Measurements from ENCODE around the gene DCAF12.

The DCAF12 gene

DNA sequence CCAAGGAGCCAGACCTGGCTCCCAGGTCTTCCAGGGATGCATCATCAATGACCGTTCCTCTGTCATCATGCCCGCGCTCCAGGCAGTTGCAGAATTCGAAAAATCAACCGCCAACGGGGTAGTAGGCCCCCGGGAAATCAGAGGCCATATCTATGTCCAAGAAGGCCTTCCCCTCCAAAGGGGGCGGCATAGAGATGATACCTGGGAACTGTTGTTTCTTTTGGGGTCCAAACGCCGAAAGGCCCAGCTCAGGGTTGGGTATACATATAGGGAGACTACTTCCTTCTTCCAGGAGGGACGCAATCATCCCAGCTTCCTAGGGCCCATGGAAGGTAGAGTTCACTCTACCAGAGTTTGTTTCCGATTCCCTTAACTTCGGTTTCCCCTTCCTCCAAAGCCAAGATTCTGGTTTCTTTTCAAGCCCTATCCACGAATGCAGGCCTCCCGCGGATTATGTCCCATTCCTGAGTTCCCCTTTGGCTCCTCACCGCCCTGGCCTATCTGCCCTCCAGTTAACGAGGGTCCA lies 754 bp downstream of the DCAF12 start:
- DNase-seq (ENCODE audit: low spot score) = peak; percentile 55

DNA sequence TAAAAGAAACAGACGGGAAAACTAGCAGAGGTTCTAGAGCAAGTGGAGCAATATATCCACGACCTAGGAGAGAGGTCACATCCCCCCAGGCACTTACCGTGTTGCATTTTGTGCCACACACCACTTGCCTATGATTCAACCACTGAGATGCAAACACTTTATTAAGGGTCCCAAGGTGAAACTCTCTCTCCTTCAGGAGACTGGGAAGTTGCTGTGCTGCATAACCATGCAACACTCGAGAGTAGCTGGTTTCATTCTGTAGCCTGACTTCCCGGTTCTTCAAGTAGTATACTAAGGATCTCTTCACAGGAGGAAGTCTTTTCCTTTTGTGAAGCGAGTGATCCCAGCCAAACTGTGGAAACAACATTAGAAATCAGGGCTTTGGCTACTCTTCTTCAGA lies 1.6 kb downstream of the DCAF12 start:
- no peak for DNase-seq (ENCODE audit: low spot score)

DNA sequence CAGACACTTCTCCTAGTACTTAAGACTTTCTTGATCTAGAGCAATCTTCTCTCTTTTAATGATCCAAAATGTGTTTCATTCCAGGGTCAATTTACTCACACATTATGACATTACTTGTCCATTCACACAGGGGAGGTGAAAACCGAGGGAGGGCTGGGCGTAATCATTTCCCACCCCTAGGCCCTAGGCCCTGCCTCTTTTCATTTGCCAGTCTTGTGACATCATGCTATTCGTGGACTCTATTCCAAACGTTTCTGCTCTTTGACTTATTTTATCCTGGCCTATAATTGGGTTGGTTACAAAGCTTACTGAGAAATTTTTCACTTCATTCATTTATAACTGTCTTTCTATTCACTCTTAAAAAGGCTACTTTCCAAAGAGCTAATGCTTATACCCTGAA lies 2.4 kb downstream of the DCAF12 start:
- no peak for DNase-seq (ENCODE audit: low spot score)

DNA sequence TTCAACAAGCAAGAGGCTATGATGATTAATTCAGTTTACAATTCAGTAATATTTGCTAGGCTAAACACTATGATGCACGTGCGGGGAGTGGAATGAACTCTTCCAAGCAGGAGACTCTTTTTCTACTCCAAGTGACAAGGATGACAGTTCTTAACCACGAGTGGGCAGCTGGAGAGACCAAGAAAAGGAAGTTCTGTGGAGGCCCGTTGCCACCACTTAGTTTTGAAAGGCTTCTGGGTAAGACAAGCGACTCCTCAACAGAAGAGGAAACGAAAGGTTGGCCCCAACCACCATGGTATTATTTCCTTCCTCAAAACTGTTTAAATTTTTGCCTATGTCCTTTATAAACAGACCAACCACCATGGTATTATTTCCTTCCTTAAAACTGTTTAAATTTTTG lies 2.8 kb downstream of the DCAF12 start:
- no peak for DNase-seq (ENCODE audit: low spot score)

DNA sequence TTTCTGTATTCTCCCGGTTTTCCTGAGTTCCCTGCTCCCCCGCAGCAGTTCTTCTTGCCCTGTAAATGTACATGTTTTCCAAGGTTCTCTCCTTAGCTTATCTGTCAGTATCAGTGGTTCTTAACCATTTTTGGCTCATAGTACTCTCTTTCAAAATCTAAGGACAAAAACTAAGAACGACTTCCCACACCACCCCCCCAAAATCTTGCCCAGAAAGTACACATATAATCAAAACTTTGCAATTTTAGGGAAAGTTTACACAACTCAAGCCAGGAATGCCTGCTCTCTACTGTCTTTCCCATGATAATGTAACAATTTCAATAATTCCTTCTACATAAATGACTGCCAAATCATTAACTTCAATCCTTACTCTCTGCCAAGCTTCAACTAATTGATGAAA lies 4.5 kb downstream of the DCAF12 start:
- DNase-seq (ENCODE audit: low spot score) = no peak

DNA sequence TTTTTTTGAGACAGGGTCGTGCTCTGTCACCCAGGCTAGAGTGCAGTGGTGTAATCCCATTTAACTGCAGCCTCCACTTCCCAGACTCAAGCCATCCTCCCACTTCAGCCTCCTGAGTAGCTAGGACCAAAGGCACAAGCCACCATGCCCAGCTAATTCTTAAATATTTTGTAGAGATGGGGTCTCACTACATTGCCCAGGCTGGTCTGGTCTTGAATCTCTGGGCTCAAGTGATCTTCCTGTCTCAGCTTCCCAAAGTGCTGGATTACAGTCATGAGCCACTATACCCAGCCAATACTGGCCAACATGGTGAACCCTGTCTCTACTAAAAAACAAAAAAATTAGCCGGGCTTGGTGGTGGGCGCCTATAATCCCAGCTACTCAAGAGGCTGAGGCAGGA lies 6.8 kb downstream of the DCAF12 start:
- DNase-seq (ENCODE audit: low spot score) = no peak

DNA sequence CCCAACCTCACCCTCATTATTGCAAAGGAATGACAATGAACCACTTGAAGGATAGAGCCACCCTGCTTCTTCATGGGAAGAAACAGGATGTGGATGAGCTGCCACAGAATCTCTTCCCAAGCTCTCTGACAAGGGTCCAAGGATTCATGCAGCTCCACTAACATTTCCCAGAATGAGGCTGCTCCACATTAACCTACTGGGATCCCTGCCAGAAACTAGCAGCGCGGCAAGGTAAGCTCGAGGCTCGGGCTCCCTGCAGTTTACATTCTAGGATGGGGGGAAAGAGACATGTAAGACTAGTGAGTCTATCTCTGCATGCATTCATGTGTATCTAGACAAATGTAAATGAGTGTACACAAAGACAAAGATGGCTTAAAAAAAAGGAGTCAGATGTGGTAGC lies 12.1 kb downstream of the DCAF12 start:
- DNase-seq (ENCODE audit: low spot score) = no peak

DNA sequence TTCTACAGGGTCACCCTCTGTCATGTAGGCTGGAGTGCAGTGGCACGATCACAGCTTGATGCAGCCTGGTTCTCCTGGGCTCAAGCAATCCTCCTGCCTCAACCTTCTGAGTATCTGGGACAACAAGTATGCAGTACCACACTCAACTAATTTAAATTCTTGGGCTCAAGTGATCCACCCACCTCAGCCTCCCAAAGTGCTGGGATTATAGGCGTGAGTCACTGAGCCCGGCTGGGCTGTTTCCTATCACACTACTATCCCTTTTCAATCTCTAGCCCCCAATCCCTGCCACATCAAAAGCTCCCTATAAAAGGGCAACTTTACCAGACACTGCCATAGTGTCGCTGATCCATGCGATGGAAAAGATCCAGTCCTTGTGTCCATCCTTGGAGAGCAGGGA lies 20.4 kb downstream of the DCAF12 start:
- DNase-seq (ENCODE audit: low spot score) = no peak

DNA sequence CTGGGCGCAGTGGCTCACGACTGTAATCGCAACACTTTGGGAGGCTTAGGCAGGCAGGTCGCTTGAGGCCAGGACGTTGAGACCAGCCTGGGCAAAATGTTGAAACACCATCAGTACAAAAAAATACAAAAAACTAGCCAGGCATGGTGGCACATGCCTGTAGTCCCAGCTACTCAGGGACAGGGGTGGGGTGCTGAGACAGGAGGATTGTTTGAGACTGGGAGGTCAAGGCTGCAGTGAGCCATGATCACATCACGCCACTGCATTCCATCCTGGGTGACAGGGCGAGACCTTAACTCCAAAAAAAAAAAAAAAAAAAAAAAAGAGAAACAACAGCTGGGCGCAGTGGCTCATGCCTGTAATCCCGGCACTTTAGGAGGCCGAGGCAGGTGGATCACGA lies 23.7 kb downstream of the DCAF12 start:
- no peak for DNase-seq (ENCODE audit: low spot score)

DNA sequence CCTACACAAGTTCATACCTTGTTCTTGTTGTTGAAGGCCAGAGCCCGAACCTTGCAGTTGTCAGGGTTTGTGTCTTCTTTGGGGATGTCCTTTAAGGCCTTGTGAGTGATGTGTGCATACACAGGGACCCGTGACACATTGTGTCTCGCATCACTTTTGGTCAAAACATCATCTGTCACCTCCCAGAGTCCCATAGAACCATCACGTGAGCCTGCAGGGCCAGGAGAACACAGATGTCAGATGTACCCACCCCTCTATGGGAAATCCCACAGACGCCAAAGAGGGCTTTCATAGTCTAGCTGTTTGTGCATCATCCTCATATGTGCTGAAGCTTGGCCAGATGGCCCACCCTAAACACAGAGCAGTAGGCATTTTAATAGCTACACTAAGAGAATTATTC lies 28.2 kb downstream of the DCAF12 start:
- DNase-seq (ENCODE audit: low spot score) = no peak

DNA sequence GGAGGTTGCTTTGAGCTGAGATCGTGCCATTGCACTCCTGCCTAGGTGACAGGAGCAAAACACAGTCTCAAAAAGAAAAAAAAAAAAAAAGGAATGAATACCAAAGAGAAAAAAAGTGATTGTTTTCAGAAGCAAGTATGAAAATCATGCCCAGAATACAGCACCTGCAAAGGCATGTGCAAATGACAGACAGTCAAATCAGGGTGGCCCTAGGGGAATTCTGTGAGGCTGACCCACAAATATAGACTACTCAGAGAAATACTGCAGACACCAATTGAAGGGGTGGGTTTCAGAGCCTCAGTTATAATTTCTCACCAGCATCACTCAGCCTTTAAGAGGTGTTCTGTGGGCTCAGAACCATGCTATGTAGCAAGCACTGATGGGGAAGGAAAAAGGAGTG lies 28.6 kb downstream of the DCAF12 start:
- no peak for DNase-seq (ENCODE audit: low spot score)

DNA sequence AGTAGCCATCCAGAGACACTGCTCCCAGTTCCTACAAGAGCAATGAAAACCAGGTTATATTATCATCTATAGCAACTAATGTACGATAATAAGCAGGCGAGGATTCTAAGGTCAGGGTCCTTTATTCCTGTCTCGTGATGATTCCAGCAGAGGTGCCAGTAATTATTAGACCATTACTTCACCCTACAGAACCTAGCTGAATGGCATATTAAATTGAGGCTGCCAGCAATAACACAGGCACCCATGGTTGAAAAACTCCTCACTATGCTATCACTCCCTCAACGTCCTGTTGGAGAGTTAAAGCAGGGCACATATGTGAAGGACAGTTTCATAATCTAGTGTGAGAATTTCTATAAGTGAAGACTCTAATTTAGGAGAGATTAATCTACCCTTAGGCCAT lies 29.7 kb downstream of the DCAF12 start:
- DNase-seq (ENCODE audit: low spot score) = no peak

DNA sequence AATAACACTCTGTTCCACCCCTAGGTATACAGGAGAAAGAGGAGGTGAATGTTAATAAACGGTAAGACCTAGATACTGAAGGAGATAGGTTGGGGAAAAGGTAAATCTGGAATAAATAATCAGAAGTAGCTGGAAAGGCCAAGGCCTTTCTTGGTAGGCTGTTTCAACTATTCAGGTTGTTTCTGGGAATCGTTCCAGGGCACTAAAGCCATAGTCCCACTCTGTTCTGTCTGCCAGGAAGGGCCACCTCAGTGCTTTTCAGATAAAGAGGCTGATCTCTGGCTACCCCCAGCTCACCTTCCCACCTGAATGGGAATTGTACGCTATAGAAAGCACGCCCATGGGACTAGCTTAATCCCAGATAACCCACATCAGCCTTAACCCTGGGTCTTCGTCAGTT lies 32.9 kb downstream of the DCAF12 start:
- DNase-seq (ENCODE audit: low spot score) = no peak

DNA sequence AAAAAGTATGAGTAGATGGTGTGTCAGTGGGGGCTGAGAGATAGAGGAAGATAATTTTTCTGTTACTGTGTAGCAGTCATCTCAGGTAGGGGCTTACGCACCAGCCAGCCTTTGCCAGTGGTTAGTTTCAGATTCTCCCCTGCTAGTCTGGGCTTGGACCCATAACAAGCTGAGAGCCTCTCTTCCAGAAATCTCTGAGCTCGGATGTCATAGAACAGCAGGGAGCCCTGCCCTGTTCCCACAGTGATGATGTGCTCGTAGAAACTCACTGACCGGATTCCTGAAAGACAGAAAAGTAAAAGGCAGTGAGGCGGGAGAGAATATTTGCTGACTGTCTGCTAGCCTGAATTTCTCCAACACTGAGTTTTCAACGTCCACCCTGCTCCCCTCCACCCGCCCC lies 37.2 kb downstream of the DCAF12 start:
- no peak for DNase-seq (ENCODE audit: low spot score)

DNA sequence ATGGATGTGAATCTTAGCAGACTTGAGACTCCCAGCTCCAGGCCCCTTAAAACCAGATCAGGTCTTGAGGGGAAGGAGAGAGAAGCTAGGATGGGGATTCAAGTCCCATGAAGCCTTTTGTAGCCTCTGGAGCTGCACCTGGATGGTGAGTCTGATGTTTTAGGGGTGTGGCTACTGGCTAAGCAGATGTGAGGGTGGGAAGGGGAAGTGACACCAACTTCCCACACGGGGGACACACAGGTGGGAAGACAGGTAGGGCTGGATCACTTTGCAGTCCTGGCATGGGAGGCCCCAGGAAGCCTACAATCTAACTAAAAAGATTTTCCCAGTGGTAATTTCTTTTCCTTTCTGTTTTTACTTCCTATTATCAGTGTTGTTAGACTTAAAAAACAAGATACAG lies 39.1 kb downstream of the DCAF12 start:
- no peak for DNase-seq (ENCODE audit: low spot score)

DNA sequence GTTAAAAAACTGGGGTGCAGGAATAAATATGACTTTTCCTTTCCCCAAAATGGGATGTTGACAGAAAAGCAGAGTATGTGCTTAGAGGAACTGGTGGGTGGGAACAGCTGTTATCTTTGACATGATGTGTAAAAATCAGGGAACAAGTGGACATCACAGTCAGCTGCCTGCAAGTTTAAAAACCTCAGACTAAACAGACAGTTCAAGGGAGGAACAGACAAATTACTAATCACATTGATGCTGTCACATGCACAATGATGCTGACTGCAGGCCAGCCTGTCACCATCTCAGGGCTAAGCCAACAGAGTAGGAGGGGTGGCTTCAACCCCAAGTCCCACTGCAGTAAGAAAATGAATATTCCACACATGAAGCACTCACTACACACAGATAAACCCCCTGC lies 39.6 kb downstream of the DCAF12 start:
- no peak for DNase-seq (ENCODE audit: low spot score)

DNA sequence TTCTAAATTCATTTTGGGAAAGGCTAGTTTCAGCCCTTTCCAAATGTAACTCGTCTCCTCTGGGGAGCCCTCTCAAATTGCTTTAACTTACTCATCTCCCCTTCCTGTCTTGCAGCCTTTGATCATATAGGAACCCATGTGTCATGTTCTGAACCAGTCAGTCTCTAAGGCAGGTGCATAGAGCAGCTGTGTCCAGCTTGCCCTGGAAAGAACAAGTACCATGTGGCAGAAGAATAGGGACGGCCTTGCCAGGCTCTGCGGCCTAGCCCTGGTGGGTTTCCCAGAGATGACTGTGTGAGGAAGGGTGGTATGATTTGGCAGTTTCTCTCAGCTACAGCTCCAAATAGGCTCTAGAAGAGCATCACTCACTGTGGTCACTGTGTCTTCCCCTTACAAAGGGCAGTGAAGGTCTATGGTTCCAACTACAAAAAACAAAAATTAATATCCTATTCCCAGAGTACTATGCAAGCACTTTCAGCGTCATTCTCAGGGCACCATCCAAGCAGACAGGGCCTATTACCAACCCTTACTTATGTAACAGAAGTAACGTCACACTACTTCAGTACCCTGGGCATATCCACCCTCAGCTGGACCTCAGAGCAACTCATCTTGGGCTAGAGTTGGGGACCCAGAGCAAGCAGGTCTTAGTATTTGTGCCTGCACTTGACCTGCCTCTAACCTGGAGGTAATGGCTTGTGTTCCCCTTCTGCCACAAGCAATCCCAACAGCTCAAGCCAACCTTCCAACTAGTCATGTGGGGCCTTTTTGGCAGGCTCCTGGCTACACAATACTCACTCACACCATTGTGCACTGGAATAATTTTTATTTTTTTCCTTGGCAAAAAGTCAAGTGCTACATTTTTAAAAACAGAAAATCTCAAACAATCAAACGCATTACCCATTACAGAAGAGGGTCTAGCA lies 40.7 kb downstream of the DCAF12 start:
- no peak for DNase-seq (ENCODE audit: low spot score)

DNA sequence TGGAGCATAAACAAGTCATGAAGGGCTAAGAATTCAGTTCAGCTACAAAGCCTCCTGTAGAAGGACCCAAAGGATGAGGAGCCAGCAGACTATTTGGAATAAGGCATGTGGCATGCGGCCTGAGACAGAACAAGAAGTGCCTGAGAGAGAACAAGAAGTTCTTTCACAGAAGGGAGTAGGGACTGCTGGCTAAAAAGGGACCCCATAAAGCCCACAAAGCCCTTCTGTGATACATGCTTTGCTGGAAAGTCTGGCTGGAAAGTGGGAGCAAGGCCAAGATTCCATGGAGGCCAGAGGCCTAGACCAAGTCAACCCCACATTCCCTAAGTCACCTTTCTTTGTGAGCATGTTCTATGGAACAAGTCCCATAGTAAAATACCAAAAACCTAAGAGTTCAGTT lies 41.9 kb downstream of the DCAF12 start:
- DNase-seq (ENCODE audit: low spot score) = no peak

DNA sequence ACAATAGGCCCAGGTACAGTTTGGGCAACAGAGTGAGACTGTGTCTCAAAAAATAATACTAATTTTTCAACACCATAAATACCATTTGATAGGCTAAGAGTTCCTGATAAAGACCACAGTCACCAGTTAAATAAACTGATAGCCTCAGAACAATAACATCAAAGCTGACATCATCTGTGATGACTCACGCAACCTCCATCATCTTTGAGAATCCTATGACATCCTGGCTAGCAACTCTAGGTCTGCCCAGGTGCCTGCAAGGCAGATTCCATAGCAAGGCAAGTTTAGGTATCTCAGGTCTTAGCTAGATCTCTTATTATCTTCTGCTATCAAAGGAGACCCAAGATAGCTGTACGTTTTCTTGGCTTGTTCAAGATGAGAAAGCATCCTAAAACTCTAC lies 47.3 kb downstream of the DCAF12 start:
- peak; percentile 43 for DNase-seq (ENCODE audit: low spot score)

DNA sequence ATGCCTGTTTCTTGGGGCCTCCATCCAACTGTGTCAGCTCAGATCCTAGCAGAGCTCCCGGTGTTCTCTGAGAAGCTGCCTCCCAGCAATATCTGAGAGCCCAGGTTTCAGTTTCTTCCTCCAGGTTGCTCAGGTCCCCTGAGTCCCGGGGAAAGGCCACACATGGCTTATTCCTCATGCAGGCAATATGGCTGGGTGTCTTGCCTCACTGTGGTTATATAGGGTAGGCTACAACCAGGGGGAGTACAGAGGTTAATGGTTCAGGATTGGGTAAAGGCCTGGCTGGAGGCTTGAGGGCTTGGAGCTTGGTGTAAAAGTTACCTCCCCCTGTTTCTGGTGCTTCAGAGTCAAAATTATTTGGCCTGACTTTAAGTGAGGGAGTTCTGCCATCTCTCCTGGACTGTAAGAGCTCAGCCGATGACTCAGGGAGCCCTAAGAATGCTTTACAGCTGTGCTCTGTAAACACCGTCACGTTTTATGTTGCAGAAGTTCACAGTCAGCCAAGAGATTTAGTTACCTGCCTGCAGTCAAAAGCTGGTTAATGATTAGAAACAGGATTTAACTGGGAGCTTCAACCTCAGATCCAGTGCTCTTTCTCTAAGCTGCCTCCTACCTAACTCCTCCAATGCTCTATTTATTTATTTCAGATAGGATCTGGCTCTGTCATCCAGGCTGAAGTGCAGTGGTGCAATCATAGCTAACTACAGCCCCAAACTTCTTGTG lies 53.5 kb downstream of the DCAF12 start:
- peak; percentile 64 for DNase-seq (ENCODE audit: low spot score)

DNA sequence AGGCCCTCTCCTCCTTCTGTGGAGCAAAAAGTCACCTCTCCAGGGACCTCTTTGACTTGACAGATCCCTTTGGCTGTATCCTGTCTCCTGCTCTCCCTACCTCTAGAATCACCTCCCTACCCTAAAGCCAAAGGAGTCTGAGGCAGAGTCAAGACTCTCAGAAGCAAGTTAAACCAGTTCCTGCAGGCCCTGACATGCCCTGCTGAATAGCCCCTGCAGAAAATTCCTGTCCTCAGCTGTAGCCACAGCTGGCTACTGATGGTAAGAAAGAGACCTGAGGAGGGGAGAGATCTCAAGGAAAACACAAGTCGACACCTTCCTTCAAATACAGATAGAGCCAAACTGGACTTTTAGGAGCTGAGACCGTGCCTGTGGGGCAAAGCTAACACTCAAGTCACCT lies 54.1 kb downstream of the DCAF12 start:
- no peak for DNase-seq (ENCODE audit: low spot score)

DNA sequence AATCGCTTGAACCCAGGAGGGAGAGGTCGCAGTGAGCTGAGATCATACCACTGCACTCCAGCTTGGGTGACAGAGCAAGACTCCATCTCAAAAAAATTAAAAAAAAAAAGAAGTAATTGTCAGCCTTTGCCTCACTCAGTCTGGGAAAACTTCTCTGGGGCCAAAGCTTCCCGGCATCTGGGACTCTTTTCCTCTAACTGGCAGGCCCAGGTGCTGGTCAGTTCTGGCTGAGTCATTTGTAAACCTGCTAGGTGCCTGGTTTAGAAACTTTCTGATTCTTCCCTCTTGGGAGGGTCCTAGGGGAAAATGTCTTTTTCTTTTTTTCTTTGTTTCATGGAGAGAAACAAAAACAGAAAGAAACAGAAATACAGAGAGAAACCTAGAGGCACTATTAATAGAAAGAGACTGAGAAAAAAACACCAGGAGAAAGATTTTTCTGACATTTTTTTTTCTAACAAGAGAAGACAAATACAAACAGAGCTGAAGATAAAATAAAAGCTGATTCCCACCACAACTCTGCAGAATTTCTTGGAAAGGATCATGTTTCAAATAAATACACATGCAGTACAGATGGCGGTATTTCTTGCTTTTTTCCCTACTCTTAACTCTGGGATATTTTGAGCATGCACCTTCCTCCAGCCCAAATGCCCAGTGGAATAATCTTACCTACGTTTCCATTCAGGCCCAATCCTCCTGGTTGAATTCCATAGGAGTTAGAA lies 55.7 kb downstream of the DCAF12 start:
- no peak for DNase-seq (ENCODE audit: low spot score)

DNA sequence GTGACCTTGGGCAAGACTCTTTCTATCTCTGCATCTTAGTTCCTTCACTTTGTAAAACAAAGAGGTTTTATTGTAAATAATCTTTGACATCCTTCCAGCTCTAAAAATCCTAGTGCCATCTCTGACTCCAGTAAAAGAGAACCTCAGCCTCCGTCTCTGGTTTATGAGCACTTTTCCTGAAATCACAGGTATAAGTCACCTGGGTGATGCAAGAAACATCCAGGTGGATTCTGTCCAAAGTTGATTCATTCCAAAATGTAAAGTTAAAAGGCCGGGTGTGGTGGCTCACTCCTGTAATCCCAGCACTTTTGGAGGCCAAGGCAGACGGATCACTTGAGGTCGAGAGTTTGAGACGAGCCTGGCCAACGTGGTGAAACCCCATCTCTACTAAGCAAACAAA lies 56.7 kb downstream of the DCAF12 start:
- no peak for DNase-seq (ENCODE audit: low spot score)

Measured in hepatic stellate cell (primary cell).